GM18861 (cell line): ENCODE measurements around the gene URAD.

Source experiments
- ATAC-seq: cut with Tn5 transposase; IDR thresholded peaks from one replicate; pipeline ENCODE4 v1.9.1; 2021; ENCODE audit not compliant: unreplicated experiment

The URAD gene

DNA sequence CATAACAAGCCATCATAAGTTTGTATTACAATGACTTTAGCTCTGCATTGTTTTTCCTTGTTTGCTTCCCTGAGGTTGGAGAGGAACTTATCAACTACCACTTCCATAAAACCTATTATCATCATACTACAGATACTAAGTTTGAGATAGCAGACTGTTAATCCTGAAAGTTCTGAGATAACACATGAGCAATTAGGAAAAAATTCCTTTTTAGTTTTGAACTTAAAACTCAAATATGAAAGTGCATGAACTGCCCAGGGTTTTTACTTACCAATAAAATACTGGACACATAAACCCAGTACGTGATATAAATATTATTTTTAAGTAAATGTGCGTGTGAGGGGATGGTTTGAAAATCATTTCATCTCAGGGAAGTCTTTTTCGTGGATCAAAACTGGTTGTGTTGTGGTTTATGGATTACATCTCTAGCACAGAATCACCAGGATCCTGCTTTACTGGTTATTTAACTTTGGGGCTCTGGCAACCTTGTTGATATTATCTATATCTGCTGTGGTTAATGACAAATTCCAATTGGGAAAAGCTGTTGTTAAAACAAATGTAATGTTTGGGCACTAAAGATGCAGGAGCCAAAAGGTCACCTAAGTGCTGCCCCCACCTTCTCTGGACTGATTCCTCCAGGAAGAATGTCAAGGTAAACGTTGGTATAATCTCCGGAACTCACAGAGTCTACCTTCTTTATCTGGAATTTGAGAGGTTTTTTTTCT lies 31.8 kb downstream of the URAD start:
- no peak for ATAC-seq

- ATAC-seq = no peak
Measured at GRCh38 chr13:27955014-27955591, 33.4 kb downstream of the URAD start.

DNA sequence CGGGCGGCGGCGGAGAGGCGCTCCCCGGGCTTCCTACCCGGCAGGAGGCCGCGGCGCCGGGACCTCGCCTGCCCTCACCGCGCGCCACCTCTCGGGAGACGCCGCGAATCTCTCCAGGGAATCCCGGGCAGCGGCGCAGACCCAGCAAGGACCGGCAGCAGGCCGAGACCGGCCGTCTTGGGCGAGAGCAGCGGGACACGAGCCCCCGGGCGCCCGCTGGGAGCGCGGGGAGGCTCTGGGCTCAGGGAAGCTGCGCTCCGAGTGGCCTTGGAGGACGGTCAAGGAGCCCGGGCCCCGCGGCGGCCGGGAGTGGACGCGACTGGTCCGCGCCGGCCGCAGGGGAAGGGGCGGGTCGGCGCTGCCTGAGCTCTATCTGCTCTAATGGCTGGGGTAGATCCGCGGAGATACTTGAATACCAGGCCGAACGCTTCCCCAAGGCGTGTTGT lies 34.1 kb downstream of the URAD start:
- no peak for ATAC-seq

- peak; percentile 76 for ATAC-seq
Measured at GRCh38 chr13:27953676-27954405, 34.7 kb downstream of the URAD start.

DNA sequence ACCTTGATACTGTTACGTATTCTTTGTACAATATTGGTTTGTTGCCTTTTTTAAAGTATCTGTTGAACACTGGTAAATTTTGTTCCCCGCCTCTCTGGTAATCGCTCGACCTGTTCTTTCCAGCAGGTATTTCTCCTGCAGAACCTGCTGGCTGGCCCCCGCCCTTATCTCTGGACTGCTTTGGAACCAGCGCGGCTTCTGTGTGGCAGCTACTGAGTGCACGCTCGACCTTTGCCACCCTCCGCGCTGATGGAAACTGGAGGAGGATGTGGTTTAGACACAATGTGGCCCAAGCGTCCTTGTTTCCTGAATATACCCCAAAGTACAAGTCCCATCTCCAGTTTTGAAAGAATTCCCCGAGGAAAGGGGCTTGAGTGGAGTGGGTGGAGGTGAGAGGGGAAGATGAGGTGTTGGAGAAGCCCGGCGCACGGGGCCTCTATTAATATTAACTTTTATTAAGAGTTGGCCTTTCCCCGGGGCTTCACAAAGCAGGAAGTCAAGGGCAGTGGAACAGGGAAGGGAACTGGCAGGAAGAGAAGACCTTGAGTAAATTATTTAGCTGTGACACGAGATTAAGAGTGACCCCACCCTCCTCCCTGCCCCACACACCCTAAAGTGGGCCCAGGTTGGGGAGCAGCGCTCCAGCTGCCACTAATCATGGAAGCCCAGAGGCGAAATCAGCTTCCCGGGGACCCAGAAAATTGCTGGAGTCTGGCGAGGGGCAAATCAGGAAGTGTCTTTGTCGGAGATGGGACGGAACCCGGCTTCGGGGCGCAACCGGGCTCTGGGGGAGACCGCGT lies 35.4 kb downstream of the URAD start:
- no peak for ATAC-seq

GRCh38 chr13:27942972-27943371 lies 45.5 kb downstream of the URAD start:
- no peak for ATAC-seq

GRCh38 chr13:27933580-27934328 lies 54.7 kb downstream of the URAD start:
- ATAC-seq = no peak

DNA sequence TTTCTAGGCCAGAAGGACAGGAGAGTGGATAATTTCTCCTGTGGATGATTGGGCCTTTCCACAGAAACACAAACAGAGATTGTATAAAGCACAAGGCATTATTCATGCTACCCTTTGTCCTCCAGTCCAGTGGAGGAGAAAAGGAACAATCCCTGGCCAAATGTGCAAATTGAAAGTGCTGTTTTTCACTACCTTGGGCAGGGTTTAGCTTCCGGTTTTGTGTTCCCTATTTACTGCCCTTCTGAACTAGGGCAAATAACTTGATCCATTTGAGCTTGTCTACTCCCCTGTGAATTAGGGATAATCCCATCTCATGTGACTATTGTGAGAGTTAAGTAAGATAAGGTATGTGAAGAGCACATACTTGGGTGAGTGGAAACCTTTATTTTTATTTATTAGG lies 55.4 kb downstream of the URAD start:
- ATAC-seq = no peak

DNA sequence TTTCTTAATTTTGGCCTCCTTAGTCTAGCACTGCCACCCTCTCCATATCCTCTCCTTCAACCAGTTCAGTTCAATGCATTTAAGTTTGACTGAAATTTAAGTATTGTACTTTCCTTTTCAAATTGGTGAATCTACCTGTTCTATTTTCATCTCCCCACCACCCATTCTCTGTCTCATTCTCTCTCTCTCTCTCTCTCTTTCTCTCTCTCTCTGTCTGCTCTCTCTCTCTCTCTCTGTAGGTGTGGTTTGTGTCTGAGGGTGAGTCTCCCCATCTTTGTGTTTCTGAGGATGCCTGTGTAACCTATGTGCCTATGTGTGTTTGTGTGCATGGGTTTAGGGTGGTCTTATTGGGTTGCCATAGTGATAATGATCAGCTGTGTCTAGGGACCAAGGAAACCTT lies 58.6 kb downstream of the URAD start:
- ATAC-seq = no peak

- ATAC-seq = no peak
Measured at GRCh38 chr13:27928805-27929753, 59.4 kb downstream of the URAD start.

DNA sequence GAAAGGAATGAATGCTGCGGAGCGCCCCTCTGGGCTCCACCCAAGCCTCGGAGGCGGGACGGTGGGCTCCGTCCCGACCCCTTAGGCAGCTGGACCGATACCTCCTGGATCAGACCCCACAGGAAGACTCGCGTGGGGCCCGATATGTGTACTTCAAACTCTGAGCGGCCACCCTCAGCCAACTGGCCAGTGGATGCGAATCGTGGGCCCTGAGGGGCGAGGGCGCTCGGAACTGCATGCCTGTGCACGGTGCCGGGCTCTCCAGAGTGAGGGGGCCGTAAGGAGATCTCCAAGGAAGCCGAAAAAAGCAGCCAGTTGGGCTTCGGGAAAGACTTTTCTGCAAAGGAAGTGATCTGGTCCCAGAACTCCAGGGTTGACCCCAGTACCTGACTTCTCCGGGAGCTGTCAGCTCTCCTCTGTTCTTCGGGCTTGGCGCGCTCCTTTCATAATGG lies 60.1 kb downstream of the URAD start:
- no peak for ATAC-seq
